M059J (cell line): Measurements from ENCODE around the gene EIF4B. TPM values are rescaled to one million over a fixed set of nuclear protein-coding genes. Genes with fewer than 3 reads are reported as not detected.
A peak's percentile ranks its signal among the peaks of the same experiment; 100 is the strongest.

ENCODE experiments used
- DNase-seq: peaks from one replicate; pipeline ENCODE4 v3.0.0-alpha.2; 2012; ENCODE audit warnings: low read depth
- total RNA-seq: library from RNA; depleted of rRNA; stranded (reverse); fragments of >200 nt; shearing (Covaris generic); gene quantifications from 2 replicates; pipeline ENCODE4 v1.2.3, GENCODE V29; 2014

Gene EIF4B
- total RNA-seq, 1 experiment from 2014 or later: 279 TPM

DNA sequence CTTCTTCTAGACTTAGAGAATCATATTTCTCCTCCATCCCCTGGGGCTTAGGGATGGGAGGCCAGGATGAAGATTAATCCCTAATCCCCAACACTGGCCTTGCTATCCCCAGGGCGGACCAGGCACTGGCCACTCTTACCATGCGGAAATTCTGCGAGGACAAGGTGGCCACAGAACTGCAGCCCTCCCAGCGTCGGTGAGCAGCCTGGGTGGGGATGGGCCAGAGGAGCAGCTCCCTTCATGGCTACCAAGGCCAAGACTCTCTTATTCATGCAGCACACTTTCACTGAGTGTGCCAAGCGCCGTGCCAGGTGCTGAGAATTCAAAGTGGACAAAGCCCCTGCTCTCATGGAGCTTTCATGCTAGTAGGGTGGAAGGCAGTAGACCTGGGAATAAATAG is 50.6 kb downstream of the EIF4B start:
- no peak for DNase-seq

GRCh38 chr12:53057816-53058500 is 51.7 kb downstream of the EIF4B start:
- no peak for DNase-seq

DNA sequence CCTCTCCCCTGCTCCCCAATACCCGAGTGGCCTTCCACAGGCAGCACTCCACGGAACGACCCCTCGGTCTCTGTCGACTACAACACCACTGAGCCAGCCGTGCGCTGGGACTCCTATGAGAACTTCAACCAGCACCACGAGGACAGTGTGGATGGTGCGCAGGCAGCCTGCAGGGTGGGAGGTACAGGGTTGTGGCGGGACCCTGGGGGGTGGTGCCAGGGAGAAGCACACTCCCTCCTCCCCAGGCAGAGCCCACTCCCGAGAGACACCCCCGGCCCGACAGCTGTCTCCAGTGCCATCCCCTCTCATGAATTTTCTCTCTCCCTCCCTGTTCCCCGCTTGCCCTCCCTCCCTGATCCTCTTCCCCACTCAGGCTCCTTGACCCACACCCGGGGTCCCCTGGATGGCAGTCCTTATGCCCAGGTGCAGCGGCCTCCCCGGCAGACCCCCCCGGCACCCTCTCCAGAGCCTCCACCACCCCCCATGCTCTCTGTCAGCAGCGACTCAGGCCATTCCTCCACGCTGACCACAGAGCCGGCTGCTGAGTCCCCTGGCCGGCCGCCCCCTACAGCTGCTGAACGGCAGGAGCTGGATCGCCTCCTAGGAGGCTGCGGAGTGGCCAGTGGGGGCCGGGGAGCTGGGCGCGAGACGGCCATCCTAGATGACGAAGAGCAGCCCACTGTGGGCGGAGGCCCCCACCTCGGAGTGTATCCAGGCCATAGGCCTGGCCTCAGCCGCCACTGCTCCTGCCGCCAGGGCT is 52.6 kb downstream of the EIF4B start:
- no peak for DNase-seq

- no peak for DNase-seq
These were observed 53.3 kb downstream of the EIF4B start for GRCh38 chr12:53059434-53060063.

DNA sequence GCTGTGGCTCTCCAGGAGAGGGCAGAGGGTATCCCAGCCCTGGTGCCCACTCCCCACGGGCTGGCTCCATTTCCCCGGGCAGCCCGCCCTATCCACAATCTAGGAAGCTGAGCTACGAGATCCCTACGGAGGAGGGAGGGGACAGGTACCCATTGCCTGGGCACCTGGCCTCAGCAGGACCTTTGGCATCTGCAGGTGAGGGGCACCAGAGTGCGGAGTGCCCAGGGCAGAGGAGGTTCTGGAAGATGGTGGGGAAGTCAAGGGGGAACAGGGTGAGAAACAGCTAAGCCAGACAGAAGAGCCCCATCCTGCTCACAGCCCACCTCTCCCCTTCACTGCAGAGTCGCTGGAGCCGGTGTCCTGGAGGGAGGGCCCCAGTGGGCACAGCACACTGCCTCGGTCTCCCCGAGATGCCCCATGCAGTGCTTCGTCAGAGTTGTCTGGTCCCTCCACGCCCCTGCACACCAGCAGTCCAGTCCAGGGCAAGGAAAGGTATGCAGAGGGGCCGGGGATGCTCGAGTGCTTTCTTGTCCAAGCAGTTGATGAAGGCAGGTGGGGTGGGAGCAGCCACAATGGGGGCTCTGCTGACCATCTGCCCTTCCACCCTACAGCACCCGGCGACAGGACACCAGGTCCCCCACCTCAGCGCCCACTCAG is 53.9 kb downstream of the EIF4B start:
- DNase-seq: no peak

GRCh38 chr12:53060721-53061276 is 54.5 kb downstream of the EIF4B start:
- DNase-seq: no peak

GRCh38 chr12:53061404-53062010 is 55.3 kb downstream of the EIF4B start:
- DNase-seq: peak; percentile 73

DNA sequence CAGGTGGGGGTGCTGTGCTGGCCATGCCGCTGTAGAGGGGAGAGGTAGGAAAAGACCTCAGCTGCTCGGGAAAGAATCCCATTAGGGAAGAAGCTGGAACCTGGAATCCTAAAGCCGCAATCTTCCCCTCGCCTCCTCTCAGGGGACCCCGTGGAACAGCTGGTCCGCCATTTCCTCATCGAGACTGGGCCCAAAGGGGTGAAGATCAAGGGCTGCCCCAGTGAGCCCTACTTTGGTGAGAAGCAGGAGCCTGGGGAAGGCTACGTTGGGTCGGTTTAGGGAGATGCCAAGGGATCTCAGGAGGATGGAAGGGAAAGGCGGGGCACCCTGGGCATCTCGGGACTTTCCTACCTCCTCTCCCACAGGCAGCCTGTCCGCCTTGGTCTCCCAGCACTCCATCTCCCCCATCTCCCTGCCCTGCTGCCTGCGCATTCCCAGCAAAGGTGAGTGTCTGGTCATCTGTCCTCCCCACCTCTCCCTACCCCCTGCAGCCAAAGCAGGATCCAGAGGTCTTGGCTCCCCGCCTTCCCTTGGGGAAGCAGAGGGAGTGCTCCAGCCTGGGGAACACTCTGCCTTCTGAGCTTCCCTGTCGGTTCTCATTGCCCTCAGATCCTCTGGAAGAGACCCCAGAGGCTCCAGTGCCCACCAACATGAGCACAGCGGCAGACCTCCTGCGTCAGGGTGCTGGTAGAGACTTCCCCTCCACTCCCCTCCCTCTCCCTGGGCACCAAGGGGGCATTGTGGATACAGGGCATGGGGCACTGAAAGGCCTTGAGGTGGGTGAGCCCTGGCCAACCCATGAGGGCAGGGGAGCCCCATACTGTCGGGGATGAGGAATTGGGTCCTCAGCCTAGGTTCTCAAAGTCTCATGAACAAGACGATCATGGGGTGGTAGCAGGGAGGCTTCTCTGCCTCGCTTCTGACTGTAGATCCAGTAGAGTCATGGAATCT is 56.0 kb downstream of the EIF4B start:
- DNase-seq: no peak

DNA sequence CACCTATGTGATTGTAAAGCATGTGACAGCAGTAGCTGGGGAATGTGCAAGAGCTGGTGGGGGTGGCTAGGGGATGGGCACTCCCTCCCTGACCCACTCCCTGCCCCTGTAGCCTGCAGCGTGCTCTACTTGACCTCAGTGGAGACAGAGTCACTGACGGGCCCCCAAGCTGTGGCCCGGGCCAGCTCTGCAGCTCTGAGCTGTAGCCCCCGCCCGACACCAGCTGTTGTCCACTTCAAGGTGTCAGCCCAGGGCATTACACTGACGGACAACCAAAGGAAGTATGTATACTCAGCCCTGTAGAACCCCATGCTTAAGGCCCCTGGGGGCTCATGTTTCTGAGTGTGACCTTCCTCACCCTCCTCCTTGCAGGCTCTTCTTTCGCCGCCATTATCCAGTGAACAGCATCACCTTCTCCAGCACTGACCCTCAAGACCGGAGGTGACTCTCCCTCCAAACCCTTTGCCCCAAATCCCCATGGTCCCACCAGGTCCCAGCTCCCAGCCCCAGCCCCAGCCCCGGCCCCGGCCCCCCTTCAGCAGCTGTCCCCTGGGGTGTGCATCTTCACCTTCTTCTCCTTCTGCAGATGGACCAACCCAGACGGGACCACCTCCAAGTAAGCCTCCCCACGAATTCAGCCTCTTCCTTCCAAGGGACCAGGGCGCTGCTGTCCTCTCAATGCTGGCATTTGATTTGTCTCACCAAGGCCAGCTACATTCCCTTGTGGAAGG is 56.9 kb downstream of the EIF4B start:
- DNase-seq: no peak

- DNase-seq: peak; percentile 50
These were observed 57.7 kb downstream of the EIF4B start for GRCh38 chr12:53063708-53064612.

- no peak for DNase-seq
These were observed 58.6 kb downstream of the EIF4B start for GRCh38 chr12:53064613-53065436.

DNA sequence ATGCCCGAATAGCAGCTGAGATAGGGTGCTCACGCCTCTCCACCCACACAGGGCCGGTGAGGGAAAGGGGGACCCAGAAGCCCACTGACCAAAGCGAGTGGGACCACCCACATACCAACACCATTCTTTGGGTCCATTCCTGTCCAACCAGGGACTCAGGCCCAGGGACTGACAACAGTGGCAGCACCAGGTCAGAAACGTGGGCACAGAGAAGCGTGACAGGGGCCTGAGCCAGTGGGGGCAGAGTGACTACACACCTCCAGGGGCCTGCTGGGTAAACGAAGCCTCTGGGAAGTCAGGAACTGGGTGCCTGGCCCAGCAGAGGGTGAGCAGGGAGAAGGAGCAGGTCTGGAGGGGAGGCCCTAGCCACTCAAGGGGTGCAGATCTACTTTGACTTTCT is 59.2 kb downstream of the EIF4B start:
- no peak for DNase-seq

GRCh38 chr12:53065975-53066931 is 60.0 kb downstream of the EIF4B start:
- DNase-seq: peak; percentile 77

DNA sequence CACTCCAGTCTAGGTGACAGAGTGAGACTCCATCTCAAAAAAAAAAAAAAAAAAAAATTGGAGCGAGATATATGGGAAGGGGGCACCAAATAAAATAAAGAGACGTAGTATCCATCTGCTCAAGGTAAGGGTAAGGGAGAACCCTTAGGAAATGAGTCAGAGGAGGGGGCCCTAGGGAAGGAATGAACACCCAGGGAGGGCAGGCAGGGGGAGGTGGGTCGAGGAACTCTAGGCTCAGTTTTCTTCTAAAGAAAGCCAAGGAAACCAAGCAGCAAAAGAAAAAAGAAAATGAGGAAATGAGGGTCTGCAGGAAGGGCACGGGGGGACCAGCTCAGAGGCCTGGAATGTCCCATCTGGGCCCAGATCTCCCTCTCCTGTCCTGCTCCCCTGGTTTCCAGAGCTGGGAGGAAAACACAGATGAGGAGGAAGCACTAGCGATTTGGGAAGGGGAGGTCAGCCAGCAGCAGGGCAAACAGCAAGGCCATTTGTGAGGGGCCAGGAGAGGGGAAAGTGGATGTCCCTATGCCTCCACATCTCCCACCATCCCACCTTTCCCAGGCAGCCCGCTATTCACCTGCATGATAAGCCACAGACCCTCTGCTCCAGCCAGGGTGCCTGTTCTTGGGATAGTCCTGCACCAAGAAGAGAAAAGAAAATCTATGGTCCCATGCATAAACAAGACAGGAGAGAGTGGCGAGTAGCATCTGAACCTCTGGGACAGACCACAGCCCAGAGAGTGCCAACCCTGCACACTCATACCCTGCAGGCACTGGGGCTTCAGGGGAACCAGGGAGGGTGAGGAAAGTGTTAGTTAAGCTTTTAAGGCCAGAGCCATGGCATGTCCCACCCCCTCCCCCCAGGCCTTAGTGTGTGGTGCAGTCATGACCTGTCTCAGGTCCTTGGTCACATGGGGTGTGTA is 61.1 kb downstream of the EIF4B start:
- peak; percentile 69 for DNase-seq

DNA sequence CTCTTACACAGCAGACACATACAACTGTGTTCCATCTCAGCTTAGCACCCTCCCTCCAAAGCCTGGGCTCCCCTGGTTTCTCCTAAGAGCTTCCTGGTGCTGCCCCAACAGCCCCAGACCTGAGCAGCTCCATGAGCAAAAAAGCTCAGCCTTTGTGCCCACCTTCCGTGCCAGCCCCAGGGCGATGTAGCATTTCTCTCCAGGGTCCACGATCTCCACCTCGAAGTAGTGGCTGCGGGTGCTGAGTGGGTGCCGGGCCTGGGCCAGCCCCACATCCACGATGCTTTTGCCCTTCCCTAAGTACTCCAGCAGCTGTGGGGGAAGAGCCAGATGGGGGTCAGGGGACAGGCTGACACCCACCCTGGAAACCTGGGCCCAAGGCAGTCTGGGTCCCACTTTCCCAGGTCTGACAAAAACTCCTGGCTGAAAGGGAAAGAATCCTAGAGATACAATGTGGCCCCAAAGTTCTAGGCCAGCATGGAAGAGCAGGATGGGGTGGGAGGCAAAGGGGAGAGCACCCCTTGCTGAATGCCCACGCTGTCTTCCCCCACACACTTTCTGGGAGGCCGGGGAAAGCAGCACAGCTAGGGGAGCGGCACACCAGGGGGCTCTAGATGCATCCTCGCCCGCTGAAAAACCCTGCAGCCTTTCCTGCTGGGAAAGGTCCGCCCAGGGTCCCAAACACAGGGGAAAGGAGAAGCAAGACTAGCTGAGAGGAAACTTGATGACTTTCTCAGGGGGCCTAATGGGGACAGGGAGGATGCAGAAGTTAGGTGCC is 61.9 kb downstream of the EIF4B start:
- DNase-seq: no peak
